Hepatic stellate cell (primary cell): Measurements from ENCODE around the gene ZNF367.

ENCODE experiments used
- DNase-seq: peaks from one replicate; pipeline ENCODE4 v3.0.0; 2011; ENCODE audit warnings: low spot score

ZNF367 gene

GRCh38 chr9:96436456-96437126 is 18.4 kb upstream of the ZNF367 start:
- DNase-seq: no peak

GRCh38 chr9:96436063-96436455 is 17.9 kb upstream of the ZNF367 start:
- DNase-seq: no peak

- no peak for DNase-seq
Measured at GRCh38 chr9:96435345-96435744, 17.2 kb upstream of the ZNF367 start.

- no peak for DNase-seq
Measured at GRCh38 chr9:96430377-96430776, 12.2 kb upstream of the ZNF367 start.

GRCh38 chr9:96429732-96430131 is 11.6 kb upstream of the ZNF367 start:
- DNase-seq: no peak

GRCh38 chr9:96425500-96426169 is 7.5 kb upstream of the ZNF367 start:
- no peak for DNase-seq

- DNase-seq: no peak
Measured at GRCh38 chr9:96423985-96424336, 5.8 kb upstream of the ZNF367 start.

GRCh38 chr9:96423322-96423984 is 5.3 kb upstream of the ZNF367 start:
- DNase-seq: no peak

- DNase-seq: peak; percentile 86
Measured at GRCh38 chr9:96420468-96421219, 2.5 kb upstream of the ZNF367 start.

GRCh38 chr9:96419691-96419969 is 1.5 kb upstream of the ZNF367 start:
- DNase-seq: no peak

GRCh38 chr9:96418920-96419690 is 935 bp upstream of the ZNF367 start:
- peak; percentile 62 for DNase-seq

GRCh38 chr9:96417661-96418082 is 498 bp downstream of the ZNF367 start:
- no peak for DNase-seq

- DNase-seq: peak; percentile 96
Measured at GRCh38 chr9:96417051-96417586, 1.1 kb downstream of the ZNF367 start.

- DNase-seq: no peak
Measured at GRCh38 chr9:96413302-96414221, 4.6 kb downstream of the ZNF367 start.

- DNase-seq: no peak
Measured at GRCh38 chr9:96412174-96412913, 5.8 kb downstream of the ZNF367 start.

GRCh38 chr9:96411129-96411838 is 6.9 kb downstream of the ZNF367 start:
- DNase-seq: no peak

- DNase-seq: no peak
Measured at GRCh38 chr9:96408409-96409280, 9.5 kb downstream of the ZNF367 start.

GRCh38 chr9:96400132-96400910 is 17.8 kb downstream of the ZNF367 start:
- DNase-seq: no peak
